Activated CD8-positive, alpha-beta memory T cell treated with anti-CD3 and anti-CD28 coated beads for 24 hours (primary cell): ENCODE results near the gene SPHKAP.
"Not testable (repeated sequence)": the region's sequence is repeated elsewhere in the genome, so short reads cannot be mapped to it uniquely, and the experiment has no call there.

Experiments used
- DNase-seq: peaks from one replicate; pipeline ENCODE4 v3.0.0-alpha.2; 2020

Gene SPHKAP

DNA sequence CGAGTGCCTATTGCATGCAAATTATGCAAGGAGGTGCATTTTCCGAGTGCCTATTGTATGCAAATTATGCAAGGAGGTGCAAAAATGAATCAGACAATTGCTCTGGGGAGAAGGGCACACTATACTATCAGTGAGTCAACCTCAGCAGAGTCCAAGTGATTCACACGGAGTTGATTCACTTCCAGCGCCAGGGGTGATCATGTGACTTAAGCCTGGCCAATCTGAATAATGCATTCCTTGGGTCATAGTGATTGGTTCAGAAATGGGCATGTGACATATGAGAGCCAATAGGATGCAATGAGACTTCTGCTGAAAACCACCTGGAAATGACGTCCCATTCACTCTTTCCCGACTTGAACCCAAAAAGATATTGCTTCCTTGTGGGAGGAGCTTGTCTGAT lies 157.9 kb downstream of the SPHKAP start:
- DNase-seq = no peak

DNA sequence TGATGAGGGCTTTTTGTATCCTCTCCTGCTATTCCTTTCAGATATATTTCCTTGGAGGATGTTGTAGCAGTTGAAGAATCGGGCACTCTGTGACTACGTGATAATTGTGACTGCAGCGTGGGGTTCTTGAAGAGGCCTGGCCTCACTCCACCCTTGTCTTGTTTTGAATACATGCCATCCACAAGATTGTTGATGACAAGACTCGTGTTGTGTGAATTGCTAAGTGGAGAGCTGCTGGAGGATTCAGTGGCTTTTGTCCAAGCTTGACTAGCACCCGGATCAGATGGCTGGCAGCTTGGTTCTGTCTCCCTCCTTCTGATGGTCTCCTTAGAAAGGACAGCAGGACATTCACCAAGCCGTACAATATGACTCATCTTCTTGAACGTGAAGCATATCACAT lies 163.2 kb downstream of the SPHKAP start:
- DNase-seq = no peak

DNA sequence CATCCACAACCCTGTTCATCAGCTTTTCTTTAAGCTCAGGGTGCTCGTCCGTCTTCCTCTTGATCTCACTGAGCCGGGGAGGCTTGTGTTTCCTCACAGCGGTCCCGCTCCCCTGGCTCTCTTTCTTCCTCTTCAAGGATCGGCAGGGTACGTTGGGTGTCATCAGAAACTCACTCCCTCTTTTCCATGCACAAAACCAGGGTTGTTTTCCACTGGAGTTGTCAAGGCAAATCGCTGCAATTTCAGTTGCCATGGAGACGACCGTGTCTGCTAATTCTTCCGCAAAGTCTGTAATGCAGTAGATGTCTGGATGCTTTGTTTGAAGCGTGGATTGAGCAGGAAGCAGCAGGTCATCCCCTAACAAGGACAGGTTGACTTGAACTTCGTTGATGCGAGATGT lies 163.7 kb downstream of the SPHKAP start:
- DNase-seq = no peak

DNA sequence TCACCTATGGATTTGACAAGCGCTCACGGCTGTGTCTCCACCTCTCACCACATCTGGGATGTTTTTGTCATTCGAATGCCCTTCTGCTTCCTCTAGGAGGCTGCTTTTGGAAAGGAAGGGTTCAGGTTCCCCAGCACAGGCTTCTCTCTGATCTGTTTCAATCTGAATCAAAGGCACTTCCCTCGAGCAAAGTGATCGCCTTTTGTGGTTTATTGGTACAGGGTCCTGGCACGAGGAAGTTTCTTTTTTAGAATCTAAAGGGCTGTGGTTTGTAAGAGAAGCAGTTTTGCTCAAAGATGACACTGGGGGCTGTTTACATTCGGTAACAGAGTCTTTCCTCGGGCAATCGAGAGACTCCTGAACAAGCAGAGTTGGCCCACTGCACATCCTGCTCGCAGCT lies 165.1 kb downstream of the SPHKAP start:
- no peak for DNase-seq

DNA sequence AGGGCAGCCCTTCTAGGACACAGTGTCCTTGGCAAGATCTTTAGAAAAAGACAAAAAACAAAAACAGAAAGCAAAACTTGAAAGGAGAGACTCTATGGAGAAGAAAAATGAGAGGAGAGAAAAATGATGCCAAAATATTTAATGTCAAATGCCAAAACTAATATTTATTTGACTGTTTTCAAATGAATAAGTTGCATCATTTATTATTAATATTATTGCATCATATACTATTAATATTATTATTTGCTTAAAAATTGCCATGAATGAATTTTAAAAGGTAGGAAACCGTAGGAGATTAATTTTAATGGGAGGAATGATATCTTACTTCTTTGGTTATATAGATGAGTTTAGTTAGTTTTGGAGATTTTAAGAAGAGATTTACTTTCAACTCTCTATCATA lies 165.7 kb downstream of the SPHKAP start:
- DNase-seq = no peak

DNA sequence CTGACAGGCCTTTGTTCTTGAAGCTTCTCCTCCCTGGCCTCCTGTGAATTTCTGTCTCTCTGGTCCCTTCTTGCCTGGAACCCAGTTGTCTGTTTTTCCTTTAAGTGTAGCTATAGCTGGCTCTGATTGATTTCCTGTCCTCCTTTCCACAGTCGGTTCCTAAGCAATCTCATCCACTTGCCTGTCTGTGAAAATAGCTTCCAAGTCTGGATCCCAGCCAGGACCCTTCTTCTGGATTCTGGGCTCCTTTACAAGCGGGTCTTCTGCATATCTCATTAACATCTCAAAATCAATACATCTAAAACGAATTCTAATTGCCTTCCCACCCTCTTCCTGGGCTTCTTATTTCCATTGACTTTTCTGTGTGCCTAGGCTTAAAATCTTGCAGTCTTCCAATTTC lies 185.1 kb downstream of the SPHKAP start:
- DNase-seq = no peak

DNA sequence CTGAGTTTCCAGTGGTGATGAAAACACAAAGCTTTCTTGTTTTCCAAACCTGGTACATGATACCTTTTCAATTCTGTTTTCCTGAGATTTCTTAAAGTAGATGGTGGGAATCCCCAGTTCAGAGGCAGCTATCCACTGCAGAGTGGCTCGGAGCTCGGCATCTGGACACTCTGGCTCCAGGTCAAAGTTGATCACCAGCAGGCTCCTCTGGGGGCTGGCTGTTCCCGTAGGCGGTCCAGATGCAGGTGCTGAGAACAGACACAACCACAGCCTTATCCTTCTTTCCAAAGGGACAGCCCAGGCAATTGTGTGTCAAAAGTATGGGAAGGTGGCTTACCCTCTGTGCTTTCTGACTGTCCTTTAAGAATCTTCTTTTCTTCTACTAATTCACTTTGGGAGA lies 190.6 kb downstream of the SPHKAP start:
- no peak for DNase-seq

DNA sequence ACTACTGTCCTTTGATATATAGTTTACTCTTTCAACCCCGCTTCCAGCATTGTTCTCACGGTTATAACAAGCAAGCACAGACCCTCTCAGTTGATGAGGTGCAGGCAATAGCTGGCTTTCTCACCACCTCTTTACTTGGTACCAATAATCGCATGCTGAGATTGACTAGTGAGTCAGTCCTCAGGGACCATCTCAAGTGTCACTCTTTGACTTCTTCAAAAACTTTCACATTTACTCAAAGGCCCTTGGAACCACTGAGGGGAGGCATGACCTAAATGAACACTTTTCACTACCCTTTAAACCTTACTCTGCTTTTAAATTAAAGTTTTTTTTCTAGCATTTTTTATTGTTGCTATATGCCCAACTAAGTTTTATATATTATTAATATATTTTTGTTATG lies 208.2 kb downstream of the SPHKAP start:
- DNase-seq = no peak

DNA sequence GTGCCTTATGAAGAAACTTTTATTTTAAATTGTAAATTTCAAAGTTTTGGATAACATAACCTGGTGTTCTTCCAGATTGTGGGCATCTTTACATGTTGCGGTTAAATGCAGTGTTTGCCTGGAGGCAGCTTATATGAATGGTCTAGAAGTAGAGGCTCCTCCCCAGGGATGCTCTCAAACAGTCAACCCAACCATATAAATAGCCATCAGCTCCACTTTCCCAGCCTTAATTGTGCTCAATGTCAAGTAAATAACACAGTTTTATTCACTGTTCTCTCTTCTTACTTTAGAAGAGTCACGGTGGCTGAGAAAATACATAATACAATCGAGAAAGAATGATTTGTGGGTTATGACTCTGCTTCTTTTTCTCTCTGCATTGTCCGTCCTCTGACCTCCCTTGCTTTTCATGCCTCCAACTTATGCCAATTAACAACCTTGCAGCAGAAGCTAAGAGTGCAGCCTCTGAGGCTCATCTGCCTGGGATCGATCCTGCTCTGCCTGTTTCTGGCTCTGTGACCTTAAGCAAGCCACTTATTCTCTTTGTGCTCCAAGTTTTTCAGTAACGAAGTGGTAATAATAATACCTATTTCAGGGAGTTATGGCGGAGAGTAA lies 209.8 kb downstream of the SPHKAP start:
- DNase-seq = no peak

GRCh38 chr2:227960317-227960716 lies 221.2 kb downstream of the SPHKAP start:
- DNase-seq = no peak

- DNase-seq = no peak
Measured at GRCh38 chr2:227942965-227943364, 238.5 kb downstream of the SPHKAP start.

- no peak for DNase-seq
Measured at GRCh38 chr2:227942021-227942420, 239.5 kb downstream of the SPHKAP start.

DNA sequence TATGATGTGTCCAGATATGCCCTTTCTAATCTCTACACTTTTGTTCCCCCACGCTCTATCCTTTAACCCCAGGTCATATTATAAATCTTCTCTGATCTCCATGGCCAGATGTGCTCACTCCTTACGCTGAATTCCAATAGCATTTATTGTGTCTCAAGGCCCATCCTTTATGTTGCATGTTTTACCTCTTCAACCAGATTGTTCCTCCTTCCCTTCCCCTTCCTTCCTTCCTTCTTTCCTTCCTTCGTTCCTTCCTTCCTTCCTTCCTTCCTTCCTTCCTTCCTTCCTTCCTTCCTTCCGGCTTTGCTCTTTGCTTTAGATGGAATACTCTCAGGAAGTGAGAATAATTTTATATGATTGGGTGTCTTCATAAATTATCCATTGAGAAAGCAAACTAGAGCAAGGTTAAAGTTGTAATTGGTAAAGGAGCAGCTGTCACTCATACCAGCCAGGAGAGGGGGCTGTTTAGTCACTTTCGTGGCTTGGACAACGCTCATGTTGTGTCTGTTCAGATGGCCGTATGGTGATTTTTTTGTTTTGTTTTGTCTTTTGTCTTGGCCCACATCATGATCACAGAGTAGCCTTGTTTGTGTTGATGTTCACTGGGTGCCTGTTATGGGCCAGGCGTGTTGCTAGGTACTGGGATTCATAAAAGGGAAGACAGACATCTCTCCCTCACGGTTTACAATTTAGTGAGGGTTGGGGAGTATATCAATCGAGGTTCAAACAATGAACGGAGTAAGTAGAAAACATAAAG lies 242.0 kb downstream of the SPHKAP start:
- DNase-seq = no peak

- not testable (repeated sequence) for DNase-seq
Measured at GRCh38 chr2:227936249-227936648, 245.2 kb downstream of the SPHKAP start.

DNA sequence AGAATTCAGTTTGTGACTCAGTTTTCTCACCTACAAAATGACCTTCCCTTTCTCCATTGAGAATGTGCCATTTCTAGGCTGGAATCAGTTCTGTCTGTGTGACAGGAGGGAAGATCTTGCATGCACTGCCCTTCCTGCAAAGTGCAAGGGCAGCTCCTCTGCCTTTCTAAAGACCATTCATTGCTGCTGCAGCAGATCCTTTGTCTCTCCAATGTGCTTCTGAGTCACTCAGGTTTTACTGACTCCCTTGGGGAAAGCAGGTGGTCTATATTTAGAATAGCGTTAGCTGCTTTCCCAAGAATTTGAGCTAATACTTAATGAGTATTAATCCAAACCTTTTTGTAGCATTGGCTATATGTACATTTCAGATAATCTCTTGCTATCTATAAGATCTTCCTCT lies 247.6 kb downstream of the SPHKAP start:
- DNase-seq = no peak

DNA sequence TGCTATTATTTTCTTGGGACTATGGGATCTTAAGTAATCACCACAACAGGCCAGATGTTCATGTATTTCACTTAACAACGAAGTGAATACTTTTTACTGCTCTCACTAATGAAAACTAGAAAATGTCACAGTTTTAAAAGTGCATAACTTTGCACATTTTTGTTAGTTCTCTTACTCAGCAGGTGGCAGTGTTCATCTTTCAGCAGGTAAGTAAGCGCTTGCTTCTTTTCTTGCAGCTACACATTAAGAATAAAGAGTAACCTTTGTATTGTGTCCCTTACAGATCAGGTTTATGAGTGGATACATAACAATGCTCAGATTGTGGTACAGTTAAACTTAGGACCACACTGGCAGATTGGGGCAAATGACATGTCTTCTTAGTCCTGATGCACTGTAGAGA lies 249.1 kb downstream of the SPHKAP start:
- no peak for DNase-seq

DNA sequence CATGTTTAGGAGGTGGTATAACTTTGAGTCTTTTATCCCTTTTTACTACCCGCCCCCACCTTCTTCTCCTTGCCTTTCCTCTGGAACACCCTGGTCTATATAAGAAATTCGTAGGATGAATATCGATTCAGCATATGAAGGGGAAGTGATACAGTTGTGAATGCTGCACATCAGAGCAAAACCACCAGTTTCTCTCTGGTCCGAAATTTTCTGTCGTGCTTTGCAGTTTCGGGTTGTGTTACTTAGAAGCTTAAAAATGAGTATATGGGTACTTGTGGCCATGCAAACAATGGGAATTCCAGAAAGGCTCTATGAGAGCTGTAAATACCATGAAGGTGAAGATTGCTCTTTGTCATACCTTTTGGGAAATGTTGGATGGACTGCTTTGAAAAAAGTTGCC lies 249.5 kb downstream of the SPHKAP start:
- DNase-seq = no peak
